DOHH2 (cell line): ENCODE data around the gene C3orf70.

ENCODE experiments used
- H3F3A ChIP-seq: fragments of 200-600 bp; sonication (generic), shearing (Covaris generic); 2 replicates; pipeline ENCODE4 v1.6.0; 2016; ENCODE audit warnings: antibody characterized with exemption, mild to moderate bottlenecking; ENCODE audit not compliant: control insufficient read depth, insufficient read depth
- H3K27ac ChIP-seq: fragments of 200-600 bp; sonication (generic); 2 replicates; pipeline ENCODE4 v1.5.1; 2014; ENCODE audit warnings: low read depth, mild to moderate bottlenecking, low read length, moderate library complexity
- H3K27me3 ChIP-seq: fragments of 200-600 bp; sonication (generic); 2 replicates; pipeline ENCODE4 v1.6.1; 2014; ENCODE audit warnings: mild to moderate bottlenecking, low read length, mixed read lengths; ENCODE audit not compliant: control insufficient read depth
- H3K36me3 ChIP-seq: fragments of 200-600 bp; sonication (generic); 2 replicates; pipeline ENCODE4 v1.6.1; 2014; ENCODE audit warnings: mild to moderate bottlenecking, low read length, moderate library complexity, mixed read lengths; ENCODE audit not compliant: control insufficient read depth
- H3K4me1 ChIP-seq: fragments of 200-600 bp; sonication (generic); 2 replicates; pipeline ENCODE4 v1.6.1; 2014; ENCODE audit warnings: mild to moderate bottlenecking, low read length, mixed read lengths; ENCODE audit not compliant: control insufficient read depth
- H3K4me2 ChIP-seq: fragments of 200-600 bp; sonication (generic); 2 replicates; pipeline ENCODE4 v1.6.0; 2014; ENCODE audit warnings: mild to moderate bottlenecking, low read length, moderate library complexity
- H3K4me3 ChIP-seq: fragments of 200-600 bp; sonication (generic); 2 replicates; pipeline ENCODE4 v1.5.1; 2014; ENCODE audit warnings: mild to moderate bottlenecking, low read length, mixed read lengths
- H3K79me2 ChIP-seq: fragments of 200-600 bp; sonication (generic); 2 replicates; pipeline ENCODE4 v1.6.1; 2014; ENCODE audit warnings: mild to moderate bottlenecking, low read length, mixed read lengths; ENCODE audit not compliant: control insufficient read depth
- H3K9me2 ChIP-seq: fragments of 200-600 bp; sonication (generic); replicated peaks from 2 replicates; pipeline ENCODE4 v1.6.1; 2014; ENCODE audit warnings: mild to moderate bottlenecking, low read length, mixed read lengths; ENCODE audit not compliant: control insufficient read depth
- H3K9me3 ChIP-seq: fragments of 200-600 bp; sonication (generic); 2 replicates; pipeline ENCODE4 v1.6.1; 2014; ENCODE audit warnings: antibody characterized with exemption, low read length, mixed read lengths; ENCODE audit not compliant: control insufficient read depth, insufficient read depth
- H4K20me1 ChIP-seq: fragments of 200-600 bp; sonication (generic); 2 replicates; pipeline ENCODE4 v1.6.0; 2014; ENCODE audit warnings: low read depth, mild to moderate bottlenecking, antibody characterized with exemption, low read length, moderate library complexity; ENCODE audit not compliant: control insufficient read depth, insufficient read depth
- EZH2phosphoT487 ChIP-seq: fragments of 200-600 bp; sonication (generic); IDR thresholded peaks from 2 replicates; pipeline ENCODE4 v1.6.1; 2017; ENCODE audit warnings: borderline replicate concordance, mild to moderate bottlenecking, antibody characterized with exemption, low read length, moderate library complexity, mixed read lengths
- TF ChIP-seq, protein P1 (sequence below): fragments of 200-600 bp; sonication (generic); IDR thresholded peaks from one replicate; pipeline ENCODE4 v1.5.1; 2014; ENCODE audit warnings: antibody characterized with exemption, mild to moderate bottlenecking, low read depth, low read length; ENCODE audit not compliant: poor library complexity, severe bottlenecking

C3orf70 gene, protein sequence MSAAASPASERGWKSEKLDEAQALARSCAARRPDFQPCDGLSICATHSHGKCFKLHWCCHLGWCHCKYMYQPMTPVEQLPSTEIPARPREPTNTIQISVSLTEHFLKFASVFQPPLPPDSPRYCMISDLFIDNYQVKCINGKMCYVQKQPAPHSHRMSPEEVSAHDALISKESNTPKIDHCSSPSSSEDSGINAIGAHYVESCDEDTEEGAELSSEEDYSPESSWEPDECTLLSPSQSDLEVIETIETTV

GRCh38 chr3:185152410-185153170 is at the start of gene C3orf70:
C3orf70 (minus strand) TSS chr3:185153060; CDS start chr3:185152823, 237 bp downstream.
- H3K9me3 ChIP-seq: no peaks in the 10 kb centered on the region
- no peak for TF ChIP-seq EZH2phosphoT487
- TF ChIP-seq, protein P1, sequence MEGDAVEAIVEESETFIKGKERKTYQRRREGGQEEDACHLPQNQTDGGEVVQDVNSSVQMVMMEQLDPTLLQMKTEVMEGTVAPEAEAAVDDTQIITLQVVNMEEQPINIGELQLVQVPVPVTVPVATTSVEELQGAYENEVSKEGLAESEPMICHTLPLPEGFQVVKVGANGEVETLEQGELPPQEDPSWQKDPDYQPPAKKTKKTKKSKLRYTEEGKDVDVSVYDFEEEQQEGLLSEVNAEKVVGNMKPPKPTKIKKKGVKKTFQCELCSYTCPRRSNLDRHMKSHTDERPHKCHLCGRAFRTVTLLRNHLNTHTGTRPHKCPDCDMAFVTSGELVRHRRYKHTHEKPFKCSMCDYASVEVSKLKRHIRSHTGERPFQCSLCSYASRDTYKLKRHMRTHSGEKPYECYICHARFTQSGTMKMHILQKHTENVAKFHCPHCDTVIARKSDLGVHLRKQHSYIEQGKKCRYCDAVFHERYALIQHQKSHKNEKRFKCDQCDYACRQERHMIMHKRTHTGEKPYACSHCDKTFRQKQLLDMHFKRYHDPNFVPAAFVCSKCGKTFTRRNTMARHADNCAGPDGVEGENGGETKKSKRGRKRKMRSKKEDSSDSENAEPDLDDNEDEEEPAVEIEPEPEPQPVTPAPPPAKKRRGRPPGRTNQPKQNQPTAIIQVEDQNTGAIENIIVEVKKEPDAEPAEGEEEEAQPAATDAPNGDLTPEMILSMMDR: no peak
- peak within 1 kb of the TSS; percentile 49 for H3K4me3 ChIP-seq
- H3K27ac ChIP-seq: no peak within 1 kb of the TSS
- no peaks in the 10 kb centered on the region for H3F3A ChIP-seq
- H3K4me2 ChIP-seq: peak within 1 kb of the TSS; percentile 59
- no peaks in the 10 kb centered on the region for H3K9me2 ChIP-seq
- no peaks in the 10 kb centered on the region for H4K20me1 ChIP-seq
- H3K79me2 ChIP-seq: no peaks in the 10 kb centered on the region
- no peaks in the 10 kb centered on the region for H3K4me1 ChIP-seq
- H3K36me3 ChIP-seq: no peaks in the 10 kb centered on the region
- peaks cover 33% of the 10 kb centered on the region for H3K27me3 ChIP-seq

DNA sequence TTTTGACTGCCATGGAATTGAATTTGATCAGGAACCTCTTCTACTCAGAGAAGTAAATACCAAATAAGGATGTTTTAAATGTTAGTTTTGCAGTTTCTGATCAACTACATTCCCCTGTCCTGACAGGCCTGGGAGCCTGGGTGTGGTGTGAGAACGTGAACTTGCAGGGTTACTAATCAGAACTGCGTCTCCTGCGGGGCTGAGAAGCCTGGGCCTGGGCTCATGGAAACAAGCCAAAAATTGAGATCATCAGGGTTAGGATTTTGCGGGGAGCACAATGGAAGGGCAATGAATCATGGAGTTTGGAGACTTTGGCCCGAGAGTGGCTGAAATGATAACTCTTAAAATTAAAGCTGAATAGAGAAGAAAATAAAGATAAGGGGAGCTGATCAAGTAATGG is 47.8 kb upstream of the C3orf70 start:
- H4K20me1 ChIP-seq: no peaks in the 10 kb centered on the region
- H3F3A ChIP-seq: no peaks in the 10 kb centered on the region
- no peaks in the 10 kb centered on the region for H3K27me3 ChIP-seq
- no peaks in the 10 kb centered on the region for H3K79me2 ChIP-seq
- no peak for TF ChIP-seq EZH2phosphoT487
- TF ChIP-seq, protein P1: no peak
- H3K27ac ChIP-seq: no peak overlapping the region
- no peaks in the 10 kb centered on the region for H3K9me3 ChIP-seq
- H3K9me2 ChIP-seq: no peaks in the 10 kb centered on the region
- no peak overlapping the region for H3K4me2 ChIP-seq
- H3K36me3 ChIP-seq: no peaks in the 10 kb centered on the region
- H3K4me3 ChIP-seq: no peak overlapping the region
- no peaks in the 10 kb centered on the region for H3K4me1 ChIP-seq

- Histone ChIP-seq H4K20me1 (no peaks in the 10 kb centered on the region), H3K4me3 (no peak overlapping the region), H3K4me1 (no peaks in the 10 kb centered on the region), H3K36me3 (no peaks in the 10 kb centered on the region), H3F3A (no peaks in the 10 kb centered on the region), H3K9me2 (no peaks in the 10 kb centered on the region), H3K4me2 (no peak overlapping the region), H3K79me2 (no peaks in the 10 kb centered on the region), H3K9me3 (no peaks in the 10 kb centered on the region), H3K27me3 (no peaks in the 10 kb centered on the region), H3K27ac (no peak overlapping the region)
- TF ChIP-seq, protein P1: peak; percentile 33
- no peak for TF ChIP-seq EZH2phosphoT487
Measured at GRCh38 chr3:185199671-185200070, 46.8 kb upstream of the C3orf70 start.
